Measurements from ENCODE around the gene TERT. TPM values are rescaled to one million over a fixed set of nuclear protein-coding genes. Genes with fewer than 3 reads are reported as not detected.

Gene TERT
- total RNA-seq, 1 experiment from 2014 or later = 6.1 TPM

DNA sequence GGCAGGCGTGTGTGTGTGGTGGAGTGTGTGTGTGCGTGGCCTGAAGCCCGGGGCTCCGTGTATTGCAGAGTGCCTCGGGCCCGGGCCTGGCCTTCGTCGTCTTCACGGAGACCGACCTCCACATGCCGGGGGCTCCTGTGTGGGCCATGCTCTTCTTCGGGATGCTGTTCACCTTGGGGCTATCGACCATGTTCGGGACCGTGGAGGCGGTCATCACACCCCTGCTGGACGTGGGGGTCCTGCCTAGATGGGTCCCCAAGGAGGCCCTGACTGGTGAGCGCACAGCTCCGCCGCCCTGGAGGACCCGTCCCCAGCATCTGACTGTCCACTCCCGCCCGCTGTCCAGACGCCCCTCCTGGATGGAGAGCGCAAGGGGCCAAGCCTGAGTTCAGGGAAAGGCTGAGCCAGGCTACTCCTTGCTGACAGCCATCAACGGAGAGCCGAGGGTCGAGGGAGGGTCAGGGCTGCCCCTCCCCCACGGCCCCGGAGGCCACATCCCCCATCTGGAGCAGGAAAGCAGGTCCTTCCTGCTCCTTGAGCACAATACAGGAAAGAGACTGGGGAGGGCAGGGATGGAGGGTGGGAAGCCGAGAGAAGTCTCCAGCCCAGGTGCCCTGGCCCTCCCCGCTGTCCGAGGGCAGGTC is 51.3 kb downstream of the TERT start:
- no peak overlapping the region for H3K4me3 Mint-ChIP-seq (ENCODE audit: unreplicated experiment)
- DNase-seq = no peak
- CTCF ChIA-PET = no interaction called here
- H3K9me3 Mint-ChIP-seq (ENCODE audit: unreplicated experiment) = no peaks in the 10 kb centered on the region
- H3K4me3 ChIP-seq (ENCODE audit: low read depth, low read length) = no peak overlapping the region
- intact Hi-C loops (cut with micrococcal nuclease; ENCODE audit: unreplicated experiment) = loop anchor here (2.0 kb wide), 1 partner anchor 39 kb away; no protein-coding TSS in a partner anchor
- BruUV-seq (replicated peaks) = no TSS peak
- H3K4me1 Mint-ChIP-seq (ENCODE audit: low read depth, unreplicated experiment) = peaks cover 5% of the 10 kb centered on the region
- POLR2A ChIA-PET = no interaction called here
- H3K36me3 Mint-ChIP-seq (ENCODE audit: insufficient read depth, unreplicated experiment) = no peaks in the 10 kb centered on the region
- no peaks in the 10 kb centered on the region for H3K27me3 ChIP-seq (replicated peaks; ENCODE audit: control insufficient read depth, insufficient read depth, low read length)
- peaks cover 12% of the 10 kb centered on the region for H3K27me3 Mint-ChIP-seq (ENCODE audit: insufficient read depth, unreplicated experiment)
- H3K36me3 ChIP-seq (ENCODE audit: control insufficient read depth, insufficient read depth, low read length) = no peaks in the 10 kb centered on the region
- TF ChIP-seq, protein P1, sequence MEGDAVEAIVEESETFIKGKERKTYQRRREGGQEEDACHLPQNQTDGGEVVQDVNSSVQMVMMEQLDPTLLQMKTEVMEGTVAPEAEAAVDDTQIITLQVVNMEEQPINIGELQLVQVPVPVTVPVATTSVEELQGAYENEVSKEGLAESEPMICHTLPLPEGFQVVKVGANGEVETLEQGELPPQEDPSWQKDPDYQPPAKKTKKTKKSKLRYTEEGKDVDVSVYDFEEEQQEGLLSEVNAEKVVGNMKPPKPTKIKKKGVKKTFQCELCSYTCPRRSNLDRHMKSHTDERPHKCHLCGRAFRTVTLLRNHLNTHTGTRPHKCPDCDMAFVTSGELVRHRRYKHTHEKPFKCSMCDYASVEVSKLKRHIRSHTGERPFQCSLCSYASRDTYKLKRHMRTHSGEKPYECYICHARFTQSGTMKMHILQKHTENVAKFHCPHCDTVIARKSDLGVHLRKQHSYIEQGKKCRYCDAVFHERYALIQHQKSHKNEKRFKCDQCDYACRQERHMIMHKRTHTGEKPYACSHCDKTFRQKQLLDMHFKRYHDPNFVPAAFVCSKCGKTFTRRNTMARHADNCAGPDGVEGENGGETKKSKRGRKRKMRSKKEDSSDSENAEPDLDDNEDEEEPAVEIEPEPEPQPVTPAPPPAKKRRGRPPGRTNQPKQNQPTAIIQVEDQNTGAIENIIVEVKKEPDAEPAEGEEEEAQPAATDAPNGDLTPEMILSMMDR (IDR thresholded peaks at IDR 0.05; ENCODE audit: insufficient read depth in 1 of 2, low read depth in 1 of 2, low read length in 1 of 2, severe bottlenecking in 1 of 2, unreplicated experiment in 1 of 2) = no peak
- H3K27ac Mint-ChIP-seq (ENCODE audit: unreplicated experiment) = no peak overlapping the region
- no peaks in the 10 kb centered on the region for H3K9me3 ChIP-seq
- no peaks in the 10 kb centered on the region for H3K4me1 ChIP-seq

DNA sequence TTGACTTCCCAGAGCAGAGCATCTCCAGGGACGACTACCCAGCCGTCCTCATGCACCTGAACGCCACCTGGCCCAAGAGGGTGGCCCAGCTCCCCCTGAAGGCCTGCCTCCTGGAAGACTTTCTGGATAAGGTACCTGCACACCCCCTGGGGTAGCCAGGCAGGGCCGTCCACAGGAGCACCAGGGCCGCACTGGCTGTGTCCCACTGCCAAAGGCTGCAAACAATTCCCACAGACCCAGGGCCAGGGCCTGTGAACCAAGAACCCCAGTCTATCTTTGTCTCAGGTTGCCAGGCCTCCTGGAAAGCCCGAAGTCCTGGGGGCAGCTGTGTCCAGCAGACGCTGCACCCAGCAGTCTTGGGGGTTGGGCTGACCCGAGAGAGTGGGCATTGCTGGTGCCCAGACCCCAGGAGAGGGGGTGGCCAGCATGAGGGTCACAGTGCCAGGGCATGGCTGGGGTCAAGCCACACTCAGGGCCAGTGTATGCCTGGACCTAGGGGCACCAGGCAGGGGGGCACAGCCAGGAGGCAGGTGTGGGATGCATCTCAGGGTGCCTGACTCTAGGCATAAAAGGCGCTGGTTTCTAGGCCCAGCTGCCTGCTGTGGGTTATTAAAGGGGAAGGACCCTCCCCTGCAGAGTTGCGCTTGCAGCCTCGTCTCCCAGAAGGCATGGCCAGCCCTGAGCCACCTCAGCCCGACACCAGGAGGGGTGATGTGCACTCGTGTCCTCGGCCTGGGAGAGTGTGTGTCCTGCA is 52.0 kb downstream of the TERT start:
- H3K27me3 Mint-ChIP-seq (ENCODE audit: insufficient read depth, unreplicated experiment) = peaks cover 7% of the 10 kb centered on the region
- DNase-seq = no peak
- Histone ChIP-seq H3K36me3 (ENCODE audit: control insufficient read depth, insufficient read depth, low read length) (no peaks in the 10 kb centered on the region), H3K27me3 (replicated peaks; ENCODE audit: control insufficient read depth, insufficient read depth, low read length) (no peaks in the 10 kb centered on the region), H3K4me1 (no peaks in the 10 kb centered on the region), H3K9me3 (no peaks in the 10 kb centered on the region), H3K4me3 (ENCODE audit: low read depth, low read length) (no peak overlapping the region)
- no TSS peak for BruUV-seq (replicated peaks)
- intact Hi-C loops (cut with micrococcal nuclease; ENCODE audit: unreplicated experiment) = no loop called here
- H3K9me3 Mint-ChIP-seq (ENCODE audit: unreplicated experiment) = no peaks in the 10 kb centered on the region
- no peak overlapping the region for H3K4me3 Mint-ChIP-seq (ENCODE audit: unreplicated experiment)
- CTCF ChIA-PET = no interaction called here
- H3K36me3 Mint-ChIP-seq (ENCODE audit: insufficient read depth, unreplicated experiment) = peaks cover 3% of the 10 kb centered on the region
- TF ChIP-seq, protein P1 (IDR thresholded peaks at IDR 0.05; ENCODE audit: insufficient read depth in 1 of 2, low read depth in 1 of 2, low read length in 1 of 2, severe bottlenecking in 1 of 2, unreplicated experiment in 1 of 2) = no peak
- no peak overlapping the region for H3K27ac Mint-ChIP-seq (ENCODE audit: unreplicated experiment)
- peaks cover 5% of the 10 kb centered on the region for H3K4me1 Mint-ChIP-seq (ENCODE audit: low read depth, unreplicated experiment)
- POLR2A ChIA-PET = no interaction called here

DNA sequence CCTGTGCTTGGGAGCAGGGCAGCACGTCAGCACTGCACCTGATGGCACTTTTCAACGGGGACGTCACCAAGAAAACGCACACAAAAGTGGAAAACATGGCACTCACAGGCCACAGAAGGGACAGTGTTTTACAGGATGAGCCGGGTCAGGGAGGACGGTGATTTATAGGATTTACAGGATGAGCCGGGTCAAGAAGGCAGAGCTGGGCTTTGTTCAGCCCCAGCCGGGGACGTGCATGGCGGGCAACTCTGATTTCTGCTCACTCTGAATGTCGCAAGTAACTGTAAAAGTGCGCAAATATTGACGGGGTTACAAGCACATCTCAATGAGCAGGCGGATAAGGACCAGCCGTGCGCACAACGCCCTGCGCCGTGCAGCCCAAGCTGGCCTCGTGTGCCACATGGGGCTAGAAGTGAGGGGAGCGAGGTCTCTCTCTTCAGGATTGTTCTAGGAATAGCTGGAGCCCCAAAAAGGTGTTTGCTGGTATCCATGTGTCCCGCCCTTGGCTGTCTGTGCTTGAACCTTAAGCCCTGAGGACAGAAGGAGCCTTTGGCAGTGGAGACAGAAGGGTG is 53.3 kb downstream of the TERT start:
- no peak overlapping the region for H3K27ac Mint-ChIP-seq (ENCODE audit: unreplicated experiment)

More for the DNA sequence above, 53.3 kb downstream of the TERT start:
- Histone ChIP-seq H3K27me3 (replicated peaks; ENCODE audit: control insufficient read depth, insufficient read depth, low read length) (no peaks in the 10 kb centered on the region), H3K9me3 (no peaks in the 10 kb centered on the region), H3K4me1 (no peaks in the 10 kb centered on the region), H3K36me3 (ENCODE audit: control insufficient read depth, insufficient read depth, low read length) (no peaks in the 10 kb centered on the region), H3K4me3 (ENCODE audit: low read depth, low read length) (no peak overlapping the region)
- intact Hi-C loops (cut with micrococcal nuclease; ENCODE audit: unreplicated experiment) = no loop called here
- BruUV-seq (replicated peaks) = no TSS peak
- peaks cover 5% of the 10 kb centered on the region for H3K4me1 Mint-ChIP-seq (ENCODE audit: low read depth, unreplicated experiment)
- DNase-seq = no peak
- H3K36me3 Mint-ChIP-seq (ENCODE audit: insufficient read depth, unreplicated experiment) = peaks cover 5% of the 10 kb centered on the region
- H3K4me3 Mint-ChIP-seq (ENCODE audit: unreplicated experiment) = no peak overlapping the region
- H3K9me3 Mint-ChIP-seq (ENCODE audit: unreplicated experiment) = no peaks in the 10 kb centered on the region
- ChIA-PET CTCF (no interaction called here), POLR2A (no interaction called here)
- H3K27me3 Mint-ChIP-seq (ENCODE audit: insufficient read depth, unreplicated experiment) = peaks cover 5% of the 10 kb centered on the region
- TF ChIP-seq, protein P1 (IDR thresholded peaks at IDR 0.05; ENCODE audit: insufficient read depth in 1 of 2, low read depth in 1 of 2, low read length in 1 of 2, severe bottlenecking in 1 of 2, unreplicated experiment in 1 of 2) = no peak

Measured in Caco-2 (cell line).